C4-2B (cell line): Measurements from ENCODE around the gene ARHGEF1.
A peak's percentile ranks its signal among the peaks of the same experiment; 100 is the strongest.

Experiments used
- H3K27ac ChIP-seq: fragments of 450-650 bp; 2 replicates; pipeline ENCODE4 v1.5.1; 2017
- CTCF ChIP-seq: fragments of 450-650 bp; conservative IDR thresholded peaks from 2 replicates; pipeline ENCODE4 v1.5.1; 2017; ENCODE audit warnings: mild to moderate bottlenecking
- ZFX ChIP-seq: fragments of 450-650 bp; IDR thresholded peaks from 2 replicates; pipeline ENCODE4 v1.6.1; 2017

Gene ARHGEF1

DNA sequence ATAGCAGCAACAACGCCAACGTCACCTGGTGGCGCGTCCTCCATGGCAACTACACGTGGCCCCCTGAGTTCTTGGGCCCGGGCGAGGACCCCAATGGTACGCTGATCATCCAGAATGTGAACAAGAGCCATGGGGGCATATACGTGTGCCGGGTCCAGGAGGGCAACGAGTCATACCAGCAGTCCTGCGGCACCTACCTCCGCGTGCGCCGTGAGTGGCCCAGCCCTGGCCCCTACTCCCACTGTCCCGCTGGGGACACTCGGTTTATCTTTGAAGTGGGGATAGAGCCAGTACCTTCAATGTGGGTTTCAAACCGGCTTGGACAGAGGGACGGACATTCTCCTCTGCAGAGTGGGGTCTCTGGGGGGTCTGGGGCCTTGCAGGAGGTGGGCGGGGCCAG, 3.9 kb upstream of the ARHGEF1 start:
- TF ChIP-seq ZFX: no peak
- no peak for TF ChIP-seq CTCF
- H3K27ac ChIP-seq: no peak overlapping the region

- no peak for TF ChIP-seq CTCF
- TF ChIP-seq ZFX: no peak
- no peak overlapping the region for H3K27ac ChIP-seq
Measured at GRCh38 chr19:41879670-41880328, 3.2 kb upstream of the ARHGEF1 start.

DNA sequence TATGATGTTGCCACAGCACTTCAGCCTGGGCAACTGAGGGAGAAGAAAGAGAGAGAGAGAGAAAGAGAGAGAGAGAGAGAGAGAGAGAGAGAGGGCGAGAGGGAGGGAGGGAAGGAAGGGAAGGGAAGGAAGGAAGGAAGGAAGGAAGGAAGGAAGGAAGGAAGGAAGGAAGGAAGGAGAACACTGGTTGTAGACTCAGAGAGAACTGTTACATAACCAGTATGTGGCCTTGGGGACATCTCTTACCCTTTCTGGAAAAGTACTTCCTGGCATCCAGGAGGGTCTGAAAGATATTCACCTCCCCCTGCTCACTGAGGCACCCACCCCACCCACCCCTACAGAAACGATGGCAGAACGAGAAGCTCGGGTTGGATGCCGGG, 2.7 kb upstream of the ARHGEF1 start:
- no peak overlapping the region for H3K27ac ChIP-seq
- TF ChIP-seq ZFX (no peak), CTCF (no peak)

DNA sequence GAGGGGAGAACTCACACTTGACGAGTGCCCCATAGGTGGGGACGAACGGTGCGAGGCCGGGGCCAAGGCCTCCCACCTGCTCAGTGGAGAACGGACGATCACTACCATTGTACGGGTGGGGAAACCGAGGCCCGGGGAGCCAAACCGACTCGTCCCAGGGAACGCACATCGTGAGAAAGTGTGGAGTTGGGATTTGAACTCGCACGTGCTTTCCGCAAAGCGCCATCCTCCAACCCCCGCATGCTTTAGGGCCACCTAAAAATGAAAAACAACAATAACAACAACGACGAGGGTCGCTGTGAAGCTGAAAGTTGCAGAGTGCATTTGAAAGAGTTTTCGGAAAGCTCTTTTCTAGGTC, 458 bp downstream of the ARHGEF1 start:
- TF ChIP-seq ZFX (0 out of 2 replicates have a peak, but pooled peaks have one; percentile 36), CTCF (no peak)
- peak overlapping the region; percentile 85 for H3K27ac ChIP-seq

DNA sequence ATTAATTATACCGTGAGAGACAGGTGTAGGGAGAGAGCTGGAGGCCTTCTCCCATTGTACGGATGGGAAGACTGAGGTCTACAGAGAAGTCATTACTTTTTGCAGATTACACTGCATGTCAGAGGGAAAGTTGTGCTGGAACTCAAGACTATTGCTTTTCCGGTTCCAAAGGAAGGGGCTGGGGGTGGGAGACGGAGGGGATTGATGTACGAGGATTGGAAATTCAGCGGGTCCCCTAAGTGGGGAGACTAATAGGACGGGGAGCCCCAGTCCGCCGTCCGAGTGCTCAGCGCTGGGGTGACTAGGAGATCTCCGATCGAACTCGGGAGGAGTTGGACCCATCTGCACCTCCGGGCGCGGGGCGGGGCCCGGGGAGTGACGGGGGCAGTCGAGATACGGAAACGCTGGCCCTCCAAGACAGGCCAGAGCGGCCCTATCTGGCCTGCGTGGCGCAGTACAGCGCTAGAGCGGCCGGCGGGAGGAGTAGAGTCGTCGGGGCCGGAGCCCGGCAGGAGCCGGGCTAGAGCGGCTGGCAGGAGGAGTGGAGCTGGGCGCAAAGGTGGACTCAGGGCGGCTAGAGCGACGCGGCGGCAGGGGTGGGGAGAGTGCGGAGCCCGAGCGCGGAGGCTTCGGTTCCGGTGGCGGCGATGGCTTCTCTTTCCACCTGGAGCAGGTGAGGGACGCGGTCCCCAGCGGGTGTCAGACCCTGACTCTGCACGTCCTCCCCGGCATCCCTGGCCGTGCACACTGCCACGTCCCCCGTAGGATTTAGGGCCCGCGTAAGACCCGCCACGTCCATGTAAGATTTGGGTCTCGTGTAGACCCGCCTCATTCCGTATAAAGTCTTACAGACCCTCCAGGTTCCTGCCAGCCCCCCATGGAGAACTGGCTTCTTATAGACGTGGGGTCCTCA, 1.1 kb downstream of the ARHGEF1 start:
- H3K27ac ChIP-seq: peak overlapping the region; percentile 85
- TF ChIP-seq ZFX: no peak
- no peak for TF ChIP-seq CTCF

DNA sequence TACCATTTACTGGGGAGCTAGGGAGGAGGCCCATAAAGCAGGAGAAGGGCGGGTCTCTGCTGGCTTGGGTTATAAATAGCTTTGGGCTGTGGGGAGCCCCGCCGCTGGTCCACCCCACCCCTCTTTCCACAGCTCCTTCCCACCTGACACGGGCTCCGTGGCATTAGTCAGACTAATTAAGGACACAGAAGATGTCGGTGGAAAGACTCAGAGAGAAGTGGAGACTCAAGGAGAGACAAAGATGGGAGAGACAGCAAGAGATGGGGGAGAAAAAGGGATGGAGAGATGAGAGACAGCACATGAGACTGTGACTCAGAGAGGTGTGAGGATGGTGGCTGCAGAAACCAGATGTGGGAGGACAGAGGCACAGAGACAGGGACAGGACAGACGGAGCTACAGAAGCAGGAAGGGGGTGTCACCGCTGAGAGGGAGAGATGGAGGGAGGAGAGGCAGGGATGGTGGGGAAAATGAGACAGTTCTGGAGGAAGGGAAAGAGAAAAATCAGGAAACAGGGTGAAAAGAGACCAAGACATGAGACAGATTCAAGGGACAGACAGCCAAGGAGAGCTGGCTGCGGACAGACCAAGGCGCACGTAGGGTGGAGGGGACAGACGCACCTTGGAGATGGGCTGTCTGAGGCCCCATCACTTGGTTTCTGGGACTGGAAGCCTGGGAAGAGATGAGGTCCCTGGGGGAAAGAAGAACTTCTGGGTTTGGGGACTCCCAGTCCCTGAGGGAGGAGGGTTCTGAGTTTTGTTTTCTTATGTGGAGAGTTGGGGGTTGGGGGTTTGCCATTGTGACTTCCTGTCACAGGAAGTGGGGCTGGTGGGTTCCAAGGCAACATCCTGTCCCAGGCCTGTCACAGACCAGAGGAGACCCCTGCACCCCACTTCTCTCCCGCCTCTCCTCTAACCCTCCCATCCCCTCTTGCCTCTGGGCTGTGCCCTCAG, 4.1 kb downstream of the ARHGEF1 start:
- H3K27ac ChIP-seq: no peak overlapping the region
- TF ChIP-seq CTCF (no peak), ZFX (no peak)
